Cortex of kidney (tissue), 1 donor: Measurements from ENCODE around the gene GLI1.

Experiments used
- DNase-seq: peaks from one replicate; lab custom pipeline; 2025; lab: John Stamatoyannopoulos, UW

Gene GLI1

DNA sequence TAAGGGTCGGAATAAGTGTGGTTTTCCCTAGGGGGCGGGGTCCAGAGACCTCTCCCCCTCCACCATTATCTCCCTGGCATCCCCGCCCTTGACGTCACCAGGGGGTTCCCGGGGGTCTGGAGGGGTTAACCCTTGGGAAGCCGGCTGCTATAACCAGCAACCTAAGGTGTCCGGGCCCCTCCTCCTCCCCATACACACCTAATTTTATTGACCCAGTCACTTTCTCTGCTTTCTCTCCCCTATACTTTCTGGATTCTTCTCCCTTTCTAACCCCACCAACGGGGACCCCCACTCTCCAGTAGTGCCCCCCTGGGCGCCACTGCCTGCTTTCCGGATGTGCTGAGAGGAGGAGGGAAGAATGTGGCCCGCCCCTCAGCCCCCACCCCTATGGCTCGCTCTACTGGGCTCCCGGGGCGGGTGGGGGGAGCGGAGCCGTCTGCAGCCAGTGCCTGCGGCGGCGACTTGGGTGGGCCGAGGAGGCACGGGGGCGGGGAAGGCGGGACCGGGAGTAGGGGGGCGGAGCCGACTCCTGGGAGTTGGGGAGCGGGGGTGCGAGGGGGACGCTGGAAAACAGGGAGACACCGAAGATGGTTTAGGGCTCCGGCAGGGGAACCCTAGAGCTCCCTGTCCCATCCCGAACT, 1.8 kb downstream of the GLI1 start:
- no peak for DNase-seq

DNA sequence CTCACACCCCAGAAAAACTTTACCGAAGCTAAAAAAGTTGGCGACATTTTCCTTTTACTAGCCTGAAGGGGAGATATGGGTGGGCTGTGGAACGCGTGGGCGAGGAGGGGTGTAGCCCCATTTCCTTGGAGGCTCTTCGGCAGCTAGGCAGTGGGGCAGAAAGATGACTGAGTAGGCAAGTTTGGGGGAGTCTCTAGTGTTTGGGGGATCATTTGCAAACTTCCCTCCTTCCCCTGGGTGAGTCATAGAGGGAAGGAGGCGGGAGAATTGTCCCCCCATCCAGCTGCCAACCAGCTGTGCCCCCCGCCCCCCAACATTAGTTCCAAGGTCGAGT, 2.3 kb downstream of the GLI1 start:
- DNase-seq = no peak

DNA sequence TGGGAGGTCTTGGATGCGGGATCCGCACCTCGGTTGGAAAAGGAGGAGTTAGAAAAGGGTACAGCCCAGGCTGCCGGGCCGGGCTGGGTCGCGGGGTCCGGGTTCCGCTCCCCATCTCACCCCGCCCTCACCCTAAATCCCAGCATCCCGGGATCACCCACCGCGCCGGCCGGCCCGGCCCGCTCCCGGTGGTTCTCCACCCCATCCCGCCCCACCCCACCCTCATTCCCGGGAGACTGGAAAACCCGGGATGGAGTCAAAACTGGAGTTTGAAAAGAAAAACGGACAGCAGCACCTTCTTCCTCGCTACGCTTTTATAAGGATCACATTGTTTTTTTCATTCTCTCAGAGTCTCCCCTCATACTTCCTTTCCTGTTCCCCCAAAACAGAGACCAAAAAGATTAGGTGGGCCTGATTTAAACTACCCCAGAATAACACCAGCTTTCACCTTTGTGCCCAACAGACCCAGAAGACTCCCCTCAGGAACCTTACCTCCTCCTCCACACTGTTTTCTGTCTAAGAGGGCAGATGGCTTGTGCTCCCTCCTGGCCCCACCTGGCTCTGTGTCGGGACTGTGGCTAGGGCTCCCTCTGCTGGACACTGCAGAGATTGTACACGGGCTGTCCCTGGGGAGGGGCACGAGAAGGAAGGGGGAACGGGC, 2.8 kb downstream of the GLI1 start:
- no peak for DNase-seq

DNA sequence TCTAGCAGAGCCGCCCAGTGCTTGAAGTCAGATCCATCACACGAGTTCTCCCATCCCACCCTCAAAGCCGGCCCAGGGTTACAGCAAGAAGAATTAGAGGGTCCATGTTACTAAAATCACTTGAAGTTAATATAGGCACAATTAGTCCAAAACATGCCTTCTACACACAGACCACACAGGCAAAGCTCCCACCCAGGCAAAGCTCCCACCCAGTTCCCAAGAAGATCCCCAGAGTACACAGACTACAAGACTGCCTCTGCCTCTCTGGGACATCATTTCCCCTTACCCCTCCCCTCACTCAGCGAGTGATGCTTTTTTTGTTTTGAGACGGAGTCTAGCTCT, 3.3 kb downstream of the GLI1 start:
- no peak for DNase-seq

DNA sequence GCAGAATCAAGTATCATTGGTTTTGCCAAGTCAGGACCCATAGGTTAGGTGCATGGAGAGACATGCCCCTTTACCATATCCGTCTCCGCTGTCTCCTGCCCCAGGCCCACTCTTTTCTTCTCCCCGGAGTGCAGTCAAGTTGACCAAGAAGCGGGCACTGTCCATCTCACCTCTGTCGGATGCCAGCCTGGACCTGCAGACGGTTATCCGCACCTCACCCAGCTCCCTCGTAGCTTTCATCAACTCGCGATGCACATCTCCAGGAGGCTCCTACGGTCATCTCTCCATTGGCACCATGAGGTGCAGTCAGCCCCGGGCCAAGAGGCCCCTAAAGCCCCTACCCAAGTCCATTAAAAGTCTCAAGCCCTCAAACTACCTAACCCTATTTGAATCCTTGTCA, 5.0 kb downstream of the GLI1 start:
- no peak for DNase-seq

DNA sequence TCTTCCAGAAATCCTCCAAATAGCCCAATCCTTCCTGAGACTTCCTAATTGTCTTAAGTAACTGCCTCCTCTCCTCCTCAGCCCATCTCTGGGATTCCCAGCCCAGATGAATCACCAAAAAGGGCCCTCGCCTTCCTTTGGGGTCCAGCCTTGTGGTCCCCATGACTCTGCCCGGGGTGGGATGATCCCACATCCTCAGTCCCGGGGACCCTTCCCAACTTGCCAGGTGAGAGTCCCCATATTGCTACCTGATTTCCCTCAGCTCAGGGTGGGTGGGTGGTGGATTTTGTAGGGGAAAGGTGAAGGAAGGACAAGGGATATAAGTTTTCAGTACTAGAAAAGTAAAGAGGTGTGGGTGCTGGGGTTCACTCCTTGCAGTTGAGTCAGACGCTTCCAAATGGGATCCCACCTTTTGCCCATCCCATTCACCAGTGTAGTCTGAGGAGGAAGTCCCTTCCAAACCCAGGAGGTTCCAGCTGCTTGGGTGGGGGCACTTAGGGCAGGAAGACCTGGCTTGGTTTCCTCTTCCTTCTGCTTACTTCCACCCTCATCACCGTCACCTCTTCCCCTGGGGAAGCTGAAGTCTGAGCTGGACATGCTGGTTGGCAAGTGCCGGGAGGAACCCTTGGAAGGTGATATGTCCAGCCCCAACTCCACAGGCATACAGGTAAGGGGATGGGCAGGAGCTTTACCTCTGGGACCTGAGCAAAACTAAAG, 5.6 kb downstream of the GLI1 start:
- no peak for DNase-seq

DNA sequence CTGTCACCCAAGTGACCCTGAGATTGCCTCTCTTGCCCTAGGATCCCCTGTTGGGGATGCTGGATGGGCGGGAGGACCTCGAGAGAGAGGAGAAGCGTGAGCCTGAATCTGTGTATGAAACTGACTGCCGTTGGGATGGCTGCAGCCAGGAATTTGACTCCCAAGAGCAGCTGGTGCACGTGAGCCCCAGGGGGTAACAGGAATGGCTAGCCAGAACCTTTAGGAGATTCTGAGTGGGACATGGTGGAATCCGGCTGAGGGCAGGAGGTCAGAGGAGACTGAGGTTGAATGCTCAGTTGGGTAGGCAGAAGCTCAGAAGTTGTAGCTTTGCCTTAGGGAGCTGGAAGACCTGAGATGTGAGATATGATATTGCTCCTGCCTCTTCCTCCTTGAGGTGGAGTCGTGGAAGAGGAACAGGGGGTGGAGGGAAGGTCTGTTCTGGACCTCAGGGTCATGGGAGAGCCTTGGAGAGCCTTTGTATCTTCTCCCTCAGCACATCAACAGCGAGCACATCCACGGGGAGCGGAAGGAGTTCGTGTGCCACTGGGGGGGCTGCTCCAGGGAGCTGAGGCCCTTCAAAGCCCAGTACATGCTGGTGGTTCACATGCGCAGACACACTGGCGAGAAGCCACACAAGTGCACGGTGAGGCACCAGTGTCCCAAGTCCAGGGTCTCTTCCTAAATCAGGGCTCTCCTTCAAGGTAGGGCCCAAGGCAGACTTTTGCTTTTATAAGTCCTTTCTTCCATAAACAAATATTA, 6.3 kb downstream of the GLI1 start:
- DNase-seq = no peak

DNA sequence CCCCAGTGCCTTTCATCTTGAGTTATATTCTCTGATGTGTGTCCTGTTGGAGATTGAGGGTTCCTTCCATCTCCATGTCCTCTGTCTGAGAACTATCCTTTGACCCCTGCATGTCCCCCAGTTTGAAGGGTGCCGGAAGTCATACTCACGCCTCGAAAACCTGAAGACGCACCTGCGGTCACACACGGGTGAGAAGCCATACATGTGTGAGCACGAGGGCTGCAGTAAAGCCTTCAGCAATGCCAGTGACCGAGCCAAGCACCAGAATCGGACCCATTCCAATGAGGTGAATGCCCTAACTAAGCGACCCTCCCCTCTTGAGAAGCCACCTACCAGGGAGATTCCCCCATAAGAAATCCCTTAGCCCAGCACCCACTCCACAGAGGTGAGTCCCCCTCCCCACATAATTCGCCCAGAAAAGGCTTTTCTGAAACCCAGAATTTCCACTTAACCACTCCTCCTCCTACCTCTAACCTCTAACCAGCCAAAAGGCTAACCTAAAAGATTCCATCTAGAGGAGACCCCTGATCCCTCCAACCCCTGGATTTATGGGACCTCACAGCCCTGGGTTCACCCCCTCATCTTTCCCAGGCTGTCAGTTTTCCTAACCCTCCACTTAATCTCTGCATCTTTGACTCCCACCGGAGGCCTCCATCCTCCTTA, 7.8 kb downstream of the GLI1 start:
- DNase-seq = no peak

DNA sequence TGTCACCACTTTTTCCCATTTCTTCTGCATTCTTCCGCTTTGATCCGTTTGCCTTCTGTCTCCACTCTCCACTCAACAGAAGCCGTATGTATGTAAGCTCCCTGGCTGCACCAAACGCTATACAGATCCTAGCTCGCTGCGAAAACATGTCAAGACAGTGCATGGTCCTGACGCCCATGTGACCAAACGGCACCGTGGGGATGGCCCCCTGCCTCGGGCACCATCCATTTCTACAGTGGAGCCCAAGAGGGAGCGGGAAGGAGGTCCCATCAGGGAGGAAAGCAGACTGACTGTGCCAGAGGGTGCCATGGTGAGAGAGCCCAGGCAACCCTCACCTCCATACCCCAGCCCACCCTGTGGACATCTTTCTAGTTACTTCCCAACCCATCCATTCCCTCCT, 8.3 kb downstream of the GLI1 start:
- no peak for DNase-seq

DNA sequence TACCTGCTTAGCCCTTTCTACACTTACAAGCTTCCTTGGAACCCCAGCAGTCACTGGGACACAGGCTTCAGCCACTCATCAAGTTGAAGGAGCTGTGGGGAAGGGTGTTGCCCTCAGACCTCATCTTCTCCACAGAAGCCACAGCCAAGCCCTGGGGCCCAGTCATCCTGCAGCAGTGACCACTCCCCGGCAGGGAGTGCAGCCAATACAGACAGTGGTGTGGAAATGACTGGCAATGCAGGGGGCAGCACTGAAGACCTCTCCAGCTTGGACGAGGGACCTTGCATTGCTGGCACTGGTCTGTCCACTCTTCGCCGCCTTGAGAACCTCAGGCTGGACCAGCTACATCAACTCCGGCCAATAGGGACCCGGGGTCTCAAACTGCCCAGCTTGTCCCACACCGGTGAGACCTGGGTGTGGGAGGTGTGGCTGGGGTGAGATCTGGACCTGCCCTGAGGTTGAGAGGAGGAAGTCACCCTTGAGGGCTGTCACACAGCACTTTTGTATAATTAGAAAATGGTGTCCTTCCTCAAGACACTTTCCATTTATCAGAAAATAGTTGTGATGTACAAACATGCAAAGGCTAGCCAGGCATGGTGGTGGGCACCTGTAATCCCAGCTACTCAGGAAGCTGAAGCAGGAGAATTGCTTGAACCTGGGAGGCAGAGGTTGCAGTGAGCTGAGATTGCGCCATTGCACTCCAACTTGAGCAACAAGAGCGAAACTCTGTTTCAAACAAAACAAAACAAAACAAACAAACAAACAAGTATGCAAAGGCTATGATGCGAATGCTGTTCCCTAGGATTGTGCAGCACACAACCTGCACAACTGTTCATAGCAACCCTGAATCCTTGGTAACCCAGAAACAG, 9.9 kb downstream of the GLI1 start:
- DNase-seq = no peak

DNA sequence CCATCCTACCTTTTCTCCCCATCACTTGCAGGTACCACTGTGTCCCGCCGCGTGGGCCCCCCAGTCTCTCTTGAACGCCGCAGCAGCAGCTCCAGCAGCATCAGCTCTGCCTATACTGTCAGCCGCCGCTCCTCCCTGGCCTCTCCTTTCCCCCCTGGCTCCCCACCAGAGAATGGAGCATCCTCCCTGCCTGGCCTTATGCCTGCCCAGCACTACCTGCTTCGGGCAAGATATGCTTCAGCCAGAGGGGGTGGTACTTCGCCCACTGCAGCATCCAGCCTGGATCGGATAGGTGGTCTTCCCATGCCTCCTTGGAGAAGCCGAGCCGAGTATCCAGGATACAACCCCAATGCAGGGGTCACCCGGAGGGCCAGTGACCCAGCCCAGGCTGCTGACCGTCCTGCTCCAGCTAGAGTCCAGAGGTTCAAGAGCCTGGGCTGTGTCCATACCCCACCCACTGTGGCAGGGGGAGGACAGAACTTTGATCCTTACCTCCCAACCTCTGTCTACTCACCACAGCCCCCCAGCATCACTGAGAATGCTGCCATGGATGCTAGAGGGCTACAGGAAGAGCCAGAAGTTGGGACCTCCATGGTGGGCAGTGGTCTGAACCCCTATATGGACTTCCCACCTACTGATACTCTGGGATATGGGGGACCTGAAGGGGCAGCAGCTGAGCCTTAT, 10.8 kb downstream of the GLI1 start:
- no peak for DNase-seq

DNA sequence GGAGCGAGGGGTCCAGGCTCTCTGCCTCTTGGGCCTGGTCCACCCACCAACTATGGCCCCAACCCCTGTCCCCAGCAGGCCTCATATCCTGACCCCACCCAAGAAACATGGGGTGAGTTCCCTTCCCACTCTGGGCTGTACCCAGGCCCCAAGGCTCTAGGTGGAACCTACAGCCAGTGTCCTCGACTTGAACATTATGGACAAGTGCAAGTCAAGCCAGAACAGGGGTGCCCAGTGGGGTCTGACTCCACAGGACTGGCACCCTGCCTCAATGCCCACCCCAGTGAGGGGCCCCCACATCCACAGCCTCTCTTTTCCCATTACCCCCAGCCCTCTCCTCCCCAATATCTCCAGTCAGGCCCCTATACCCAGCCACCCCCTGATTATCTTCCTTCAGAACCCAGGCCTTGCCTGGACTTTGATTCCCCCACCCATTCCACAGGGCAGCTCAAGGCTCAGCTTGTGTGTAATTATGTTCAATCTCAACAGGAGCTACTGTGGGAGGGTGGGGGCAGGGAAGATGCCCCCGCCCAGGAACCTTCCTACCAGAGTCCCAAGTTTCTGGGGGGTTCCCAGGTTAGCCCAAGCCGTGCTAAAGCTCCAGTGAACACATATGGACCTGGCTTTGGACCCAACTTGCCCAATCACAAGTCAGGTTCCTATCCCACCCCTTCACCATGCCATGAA, 11.5 kb downstream of the GLI1 start:
- no peak for DNase-seq

DNA sequence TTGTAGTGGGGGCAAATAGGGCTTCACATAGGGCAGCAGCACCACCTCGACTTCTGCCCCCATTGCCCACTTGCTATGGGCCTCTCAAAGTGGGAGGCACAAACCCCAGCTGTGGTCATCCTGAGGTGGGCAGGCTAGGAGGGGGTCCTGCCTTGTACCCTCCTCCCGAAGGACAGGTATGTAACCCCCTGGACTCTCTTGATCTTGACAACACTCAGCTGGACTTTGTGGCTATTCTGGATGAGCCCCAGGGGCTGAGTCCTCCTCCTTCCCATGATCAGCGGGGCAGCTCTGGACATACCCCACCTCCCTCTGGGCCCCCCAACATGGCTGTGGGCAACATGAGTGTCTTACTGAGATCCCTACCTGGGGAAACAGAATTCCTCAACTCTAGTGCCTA, 12.1 kb downstream of the GLI1 start:
- DNase-seq = no peak

DNA sequence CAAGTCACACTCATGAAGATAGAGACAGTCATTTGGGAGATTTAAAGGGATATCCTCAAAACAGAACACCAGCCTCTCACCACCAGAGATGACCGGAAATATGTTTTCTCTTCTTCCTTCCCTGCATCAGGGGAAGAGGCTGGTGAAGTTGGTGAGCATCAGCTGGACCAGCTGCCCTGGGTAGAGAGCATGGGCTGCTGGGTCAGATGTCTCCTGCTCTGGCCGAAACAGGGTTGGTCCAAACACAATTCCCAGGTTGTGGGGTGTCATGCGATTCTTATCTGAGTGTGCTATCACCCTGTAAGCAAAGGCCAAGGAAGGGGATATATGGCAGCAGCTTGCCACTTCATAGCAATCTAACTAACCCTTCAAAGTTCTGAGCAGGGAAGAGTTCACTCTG, 12.8 kb downstream of the GLI1 start:
- no peak for DNase-seq

DNA sequence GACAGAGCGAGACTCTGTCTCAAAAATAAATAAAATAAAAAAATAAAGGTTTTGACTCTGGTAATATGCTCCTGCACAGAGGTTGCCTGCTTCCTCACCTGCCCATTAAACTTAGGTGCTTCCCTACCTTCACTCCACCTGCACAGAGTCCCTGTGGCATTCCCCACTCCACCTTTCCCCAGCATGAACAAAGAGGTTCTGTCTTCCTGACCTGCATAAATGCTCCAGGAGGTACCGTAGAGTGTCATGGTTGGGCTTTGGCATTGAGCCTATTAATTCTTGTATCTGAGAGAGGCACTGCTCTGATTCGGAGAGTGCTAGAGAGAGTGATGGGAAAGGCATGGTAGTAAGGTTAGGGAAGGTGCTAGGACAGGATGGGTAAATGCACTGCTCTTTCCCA, 13.8 kb downstream of the GLI1 start:
- DNase-seq = no peak

DNA sequence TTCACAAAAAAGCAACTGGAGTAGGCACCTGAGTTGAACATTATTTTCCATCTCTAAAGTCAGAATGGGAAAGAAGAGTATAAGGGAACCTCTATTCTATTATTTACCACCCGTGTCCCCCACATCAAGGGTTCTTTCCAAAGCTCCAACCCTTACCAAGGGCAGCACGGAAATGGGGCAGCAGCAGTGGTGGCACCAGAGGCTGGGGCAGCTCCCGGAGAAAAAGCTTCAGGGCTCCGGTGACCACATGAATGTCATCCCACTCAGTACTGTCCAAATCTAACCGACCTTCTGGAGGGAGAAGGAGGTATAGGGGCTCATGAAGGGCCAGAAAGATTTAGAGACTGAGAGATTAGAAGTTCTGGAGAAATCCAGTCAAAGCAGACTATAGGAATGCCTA, 14.3 kb downstream of the GLI1 start:
- no peak for DNase-seq

DNA sequence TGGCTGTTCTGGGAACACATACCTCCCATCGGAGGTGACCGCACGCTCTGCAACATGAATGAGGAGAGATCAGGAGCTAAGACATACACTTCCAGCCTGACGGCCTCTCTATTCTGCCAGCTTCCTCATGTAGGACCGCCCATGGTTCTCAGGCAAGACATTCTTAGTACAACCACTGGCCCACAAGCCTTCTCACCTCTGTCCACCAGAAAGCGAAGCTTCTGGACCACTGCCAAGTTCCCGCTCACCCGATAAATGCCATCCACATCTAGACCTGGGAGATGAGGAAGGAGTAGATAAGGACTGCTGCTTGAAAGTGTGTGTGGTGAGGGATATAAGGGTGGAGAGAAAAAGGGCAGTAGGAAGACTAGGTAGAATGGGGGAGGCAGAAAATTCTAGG, 14.8 kb downstream of the GLI1 start:
- no peak for DNase-seq

DNA sequence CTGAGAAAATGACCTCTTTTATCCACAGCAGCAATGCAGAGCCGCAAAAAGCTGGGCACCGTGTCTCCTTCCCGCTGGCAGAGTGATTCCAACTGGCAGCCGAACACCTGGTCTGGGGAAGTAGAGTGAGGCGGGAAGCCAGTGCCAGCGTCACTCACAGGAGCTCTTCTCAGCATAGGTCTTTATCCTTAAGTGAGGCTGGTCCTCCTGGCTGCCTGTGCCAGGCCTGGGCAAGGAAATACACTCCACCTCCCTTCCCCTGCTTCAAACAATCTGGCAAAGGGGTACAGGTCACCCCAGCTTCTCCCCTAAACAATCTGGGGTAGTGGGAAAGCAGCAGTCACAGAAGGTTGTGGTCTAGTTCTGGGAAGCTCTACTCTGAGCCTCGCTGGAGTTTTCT, 15.3 kb downstream of the GLI1 start:
- no peak for DNase-seq

DNA sequence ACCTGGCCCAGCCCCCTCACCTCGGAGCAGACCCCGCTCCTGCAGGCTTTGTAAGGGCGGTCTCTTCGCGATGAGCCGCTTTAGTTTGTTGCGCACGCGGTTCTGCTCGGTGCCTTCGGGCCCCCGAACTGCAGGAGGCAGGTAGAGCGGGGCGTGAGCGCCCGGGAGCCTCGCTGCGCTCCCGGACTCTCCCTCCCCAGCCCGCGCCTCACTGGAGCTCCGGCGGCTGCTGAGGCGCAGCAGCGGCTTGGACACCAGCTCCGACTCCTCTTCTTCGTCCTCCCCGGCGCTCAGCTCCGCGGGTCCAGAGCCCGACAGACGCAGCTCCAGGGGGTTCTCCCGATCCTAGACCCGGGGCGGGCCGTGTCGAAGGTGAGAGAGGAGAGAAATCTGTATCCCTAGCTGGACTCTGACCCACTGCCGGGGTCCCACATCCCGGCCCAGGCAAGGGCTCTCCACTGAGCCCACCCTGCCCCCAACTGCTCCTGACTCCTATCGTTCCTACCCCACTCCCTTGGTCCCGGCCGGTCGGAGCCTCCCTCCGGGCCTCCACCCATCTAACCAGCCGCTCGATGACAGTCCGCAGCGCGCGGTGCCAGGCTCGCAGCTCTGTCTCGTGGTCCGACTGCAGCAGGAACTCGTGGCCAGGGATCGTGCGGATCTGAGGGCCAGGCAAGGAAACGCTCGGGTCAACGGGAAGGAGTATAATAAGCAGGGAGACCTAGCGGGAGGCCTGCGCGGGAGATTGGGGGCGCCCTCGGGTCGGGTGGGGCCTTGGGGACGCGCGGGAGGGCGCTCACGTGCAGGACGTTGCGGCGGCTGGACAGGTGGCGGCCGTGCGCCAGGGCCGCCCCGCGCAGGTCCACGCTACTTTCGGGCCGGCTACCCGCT, 15.9 kb downstream of the GLI1 start:
- DNase-seq = no peak
